Gastrocnemius medialis (tissue), 4 donors: ENCODE data around the gene KCNV2.

Experiments used
- CTCF ChIP-seq, 5 experiments: fragments of 450-650 bp in 3 of 5; fragments of 200-600 bp in 2 of 5; sonication (generic) in 2 of 5; IDR thresholded peaks in 4 of 5; conservative IDR thresholded peaks in 1 of 5; 1 replicate in 4 of 5; 2 replicates in 1 of 5; pipeline ENCODE4 v1.5.1; 2016 to 2019; ENCODE audit warnings: antibody characterized with exemption in 5 of 5, mild to moderate bottlenecking in 3 of 5, moderate library complexity in 3 of 5
- POLR2A ChIP-seq, 2 donors: fragments of 450-650 bp; IDR thresholded peaks; one replicate each; pipeline ENCODE4 v1.6.1; 2017; ENCODE audit warnings: antibody characterized with exemption in 2 of 2, mild to moderate bottlenecking in 2 of 2, moderate library complexity in 2 of 2

- TF ChIP-seq CTCF (IDR thresholded peaks at IDR 0.05 in 4 of 5, conservative IDR thresholded peaks at IDR 0.05 in 1 of 5), result no peak
- TF ChIP-seq POLR2A (IDR thresholded peaks at IDR 0.05), result no peak
Measured at GRCh38 chr9:2761424-2761823, 44.1 kb downstream of the KCNV2 start.
